HG03575 (cell line): ENCODE data around the gene ATM.
A peak's percentile ranks its signal among the peaks of the same experiment; 100 is the strongest.
"Not testable (repeated sequence)": the region's sequence is repeated elsewhere in the genome, so short reads cannot be mapped to it uniquely, and the experiment has no call there.

Experiments used
- ATAC-seq: cut with Tn5 transposase; IDR thresholded peaks from one replicate; pipeline ENCODE4 v1.9.1; 2021; ENCODE audit not compliant: unreplicated experiment, insufficient number of reproducible peaks, low FRiP score; ENCODE audit errors: extremely low read depth

Gene ATM

DNA sequence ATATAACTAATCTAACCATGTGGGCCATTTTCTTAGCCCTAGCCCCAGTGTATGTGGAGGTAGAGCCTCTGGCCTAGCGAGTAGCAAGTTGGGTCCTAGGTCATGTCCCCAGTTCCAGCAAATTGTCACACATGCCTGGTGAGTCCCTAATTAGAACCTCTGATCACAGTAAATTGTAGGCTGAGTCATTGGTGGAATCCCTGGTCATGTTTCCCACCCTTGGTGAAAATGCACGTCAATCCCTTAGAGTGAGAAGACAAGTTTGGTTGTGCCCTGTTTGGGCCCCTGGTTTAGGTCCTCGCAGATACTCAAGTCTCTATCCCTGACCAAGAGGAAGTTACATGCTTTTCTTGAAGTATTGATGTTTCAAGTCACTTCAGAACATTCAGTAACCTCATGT, 46.7 kb downstream of the ATM start:
- ATAC-seq: no peak

DNA sequence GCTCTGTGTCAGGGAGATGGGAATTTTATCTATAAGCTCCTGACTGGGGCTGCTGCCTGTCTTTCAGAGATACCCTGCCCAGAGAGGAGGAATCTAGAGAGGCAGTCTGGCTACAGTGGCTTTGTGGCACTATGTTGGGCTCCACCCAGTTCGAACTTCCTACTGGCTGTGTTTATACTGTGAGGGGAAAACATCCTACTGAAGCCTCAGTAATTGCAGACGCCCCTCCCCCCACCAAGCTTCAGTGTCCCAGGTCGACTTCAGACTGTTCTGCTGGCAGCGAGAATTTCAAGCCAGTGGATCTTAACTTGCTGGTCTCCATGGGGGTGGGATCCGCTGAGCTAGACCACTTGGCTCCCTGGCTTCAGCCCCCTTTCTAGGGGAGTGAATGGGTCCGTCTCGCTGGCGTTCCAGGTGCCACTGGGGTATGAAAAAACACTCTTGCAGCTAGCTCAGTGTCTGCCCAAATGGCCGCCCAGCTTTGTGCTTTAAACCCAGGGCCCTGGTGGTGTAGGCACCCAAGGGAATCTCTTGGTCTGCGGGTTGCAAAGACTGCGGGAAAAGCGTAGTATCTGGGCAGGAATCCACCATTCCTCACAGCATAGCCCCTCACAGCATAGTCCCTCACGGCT, 54.2 kb downstream of the ATM start:
- ATAC-seq: not testable (repeated sequence)

DNA sequence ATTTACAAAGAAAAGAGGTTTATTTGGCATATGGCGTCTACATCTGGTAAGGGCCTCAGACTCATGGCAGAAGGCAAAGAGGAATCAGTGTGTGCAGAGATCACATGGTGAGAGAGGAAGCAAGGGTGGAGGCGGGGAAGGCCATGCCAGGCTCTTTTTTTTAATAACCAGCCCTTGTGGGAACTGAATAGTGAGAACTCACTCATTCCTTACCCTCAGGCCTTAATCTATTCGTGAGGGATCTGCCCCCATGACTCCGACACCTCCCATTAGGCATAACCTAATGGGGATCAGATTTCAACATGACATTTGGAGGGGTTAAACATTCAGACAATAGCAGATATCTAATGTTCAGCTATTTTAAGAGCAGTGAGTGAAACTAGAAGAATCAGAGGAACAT, 55.7 kb downstream of the ATM start:
- ATAC-seq: no peak

DNA sequence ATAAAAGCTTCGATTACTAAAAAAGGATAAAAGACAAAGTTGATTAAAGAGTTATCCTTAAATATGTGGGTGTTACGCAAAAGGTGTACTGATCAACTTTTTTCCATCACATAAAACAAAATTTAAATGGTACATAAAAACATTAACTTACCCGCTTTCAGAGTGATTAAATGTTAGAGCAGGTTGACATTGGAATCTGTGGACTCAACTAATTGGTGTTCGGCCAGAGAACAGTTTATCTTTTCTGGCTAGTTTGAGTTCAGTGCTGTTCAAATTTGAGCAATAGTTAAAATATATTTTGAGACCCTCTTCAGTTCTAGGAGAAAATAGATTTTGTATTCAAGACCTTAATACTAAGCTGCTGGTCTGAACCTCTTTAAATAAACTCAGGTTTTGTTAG, 56.1 kb downstream of the ATM start:
- no peak for ATAC-seq

DNA sequence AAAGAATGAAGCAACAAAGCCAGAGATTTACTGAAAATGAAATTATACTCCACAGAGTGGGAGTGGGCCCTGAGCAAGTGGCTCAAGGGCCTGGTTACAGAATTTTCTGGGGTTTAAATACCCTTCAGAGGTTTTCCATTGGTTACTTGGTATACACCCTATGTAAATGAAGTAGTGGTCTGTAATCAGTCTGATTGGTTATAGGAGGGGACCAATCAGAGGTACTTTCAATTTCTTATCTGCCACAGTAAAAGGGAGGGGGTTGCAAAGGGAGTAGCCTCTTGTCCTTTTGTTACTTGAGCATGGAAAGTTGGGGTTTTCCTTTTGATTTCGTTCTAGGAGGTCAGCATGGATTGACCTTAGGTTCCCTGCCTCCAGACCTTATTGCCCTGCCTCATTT, 63.5 kb downstream of the ATM start:
- no peak for ATAC-seq

DNA sequence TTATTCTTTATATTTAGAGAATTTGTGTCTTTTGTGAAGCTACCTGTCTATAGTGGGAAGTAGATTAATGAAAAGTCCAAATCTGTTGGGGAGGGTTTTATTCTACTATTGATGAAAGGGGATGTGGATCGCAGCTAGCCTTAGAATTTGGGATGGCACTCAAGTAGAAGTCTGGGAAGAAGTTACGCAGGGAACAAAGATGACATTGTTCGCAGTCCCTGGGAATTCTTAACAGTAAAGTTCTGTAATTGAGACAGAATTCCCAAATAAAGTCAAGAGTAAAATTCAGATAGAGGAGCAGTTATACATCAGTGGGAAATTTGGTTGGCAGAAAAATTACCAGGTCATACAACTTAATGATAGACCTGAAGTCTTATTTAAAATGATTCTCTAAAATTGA, 64.1 kb downstream of the ATM start:
- no peak for ATAC-seq

DNA sequence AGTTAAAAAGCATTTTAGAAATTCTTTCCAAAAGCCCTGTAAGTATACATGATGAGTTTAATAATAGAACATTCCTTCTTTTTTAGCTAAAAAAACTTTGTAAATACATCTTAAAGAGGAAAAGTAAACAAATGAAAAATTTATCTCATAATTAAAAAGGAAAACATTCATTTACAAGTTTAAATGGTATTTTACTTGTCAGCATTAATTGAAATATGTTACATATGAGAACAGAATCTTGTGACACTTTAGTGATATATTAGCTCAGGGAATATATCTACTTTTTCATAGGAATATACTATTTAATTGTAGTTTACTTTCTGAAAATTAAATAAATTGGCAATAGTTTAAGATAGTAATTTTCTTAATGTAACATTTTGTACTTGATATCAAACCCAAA, 66.2 kb downstream of the ATM start:
- not testable (repeated sequence) for ATAC-seq

DNA sequence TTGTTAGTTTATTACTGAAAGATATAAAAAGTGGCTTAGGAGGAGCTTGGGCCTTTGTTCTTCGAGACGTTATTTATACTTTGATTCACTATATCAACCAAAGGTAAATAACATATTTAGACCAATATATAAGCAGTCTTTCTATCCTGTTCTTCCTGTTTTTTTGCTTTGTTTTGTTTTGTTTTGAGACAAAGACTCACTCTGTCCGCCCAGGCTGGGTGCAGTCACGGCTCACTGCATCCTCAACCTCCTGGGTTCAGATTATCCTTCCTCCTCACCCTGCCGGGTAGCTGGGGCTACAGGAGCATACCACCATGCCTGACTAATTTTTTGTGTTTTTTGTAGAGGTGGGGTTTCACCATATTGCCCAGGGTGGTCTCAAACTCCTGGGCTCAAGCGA, 66.8 kb downstream of the ATM start:
- no peak for ATAC-seq

DNA sequence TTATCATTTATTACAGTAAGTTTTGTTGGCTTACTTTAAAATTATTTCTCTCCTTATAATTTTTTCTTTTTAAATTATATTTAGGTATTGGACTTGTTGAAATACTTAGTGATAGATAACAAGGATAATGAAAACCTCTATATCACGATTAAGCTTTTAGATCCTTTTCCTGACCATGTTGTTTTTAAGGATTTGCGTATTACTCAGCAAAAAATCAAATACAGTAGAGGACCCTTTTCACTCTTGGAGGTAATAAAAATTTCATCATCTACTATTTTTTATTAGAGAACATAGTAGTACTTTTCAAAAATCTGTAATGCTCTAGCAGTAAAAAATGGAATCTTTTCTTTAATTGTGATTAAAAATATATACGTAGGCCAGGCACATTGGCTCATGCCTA, 70.4 kb downstream of the ATM start:
- ATAC-seq: no peak

DNA sequence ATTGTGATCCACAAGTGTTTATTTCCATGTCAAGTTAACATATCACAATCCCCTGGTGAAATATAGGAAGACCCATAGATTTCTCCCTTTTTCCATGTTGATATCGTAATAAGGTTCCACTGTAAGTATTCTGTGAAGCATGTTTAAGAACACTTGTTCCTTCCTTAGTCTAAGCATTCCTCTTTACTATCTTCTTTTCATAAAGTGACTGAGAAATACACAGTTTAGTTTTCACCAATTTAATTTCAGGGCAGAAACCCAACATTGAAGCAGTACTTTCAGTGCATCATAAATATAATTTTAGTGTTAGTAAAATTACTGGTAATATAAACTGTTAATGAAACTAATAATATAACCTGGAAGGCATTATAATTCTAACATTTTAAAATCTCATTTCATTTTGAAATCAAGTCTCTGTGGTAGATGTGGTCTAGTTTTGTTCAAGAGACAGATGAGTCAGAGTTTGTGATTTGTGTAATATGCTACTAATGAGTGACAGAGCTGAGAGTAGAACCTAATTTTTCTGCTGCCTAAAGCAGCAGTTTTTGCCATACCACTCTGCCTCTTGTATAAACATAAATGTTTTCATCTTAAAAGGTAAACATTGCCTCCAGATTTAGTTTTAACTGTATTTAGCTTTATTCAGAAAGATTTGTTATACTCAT, 79.4 kb downstream of the ATM start:
- peak; percentile 54 for ATAC-seq

DNA sequence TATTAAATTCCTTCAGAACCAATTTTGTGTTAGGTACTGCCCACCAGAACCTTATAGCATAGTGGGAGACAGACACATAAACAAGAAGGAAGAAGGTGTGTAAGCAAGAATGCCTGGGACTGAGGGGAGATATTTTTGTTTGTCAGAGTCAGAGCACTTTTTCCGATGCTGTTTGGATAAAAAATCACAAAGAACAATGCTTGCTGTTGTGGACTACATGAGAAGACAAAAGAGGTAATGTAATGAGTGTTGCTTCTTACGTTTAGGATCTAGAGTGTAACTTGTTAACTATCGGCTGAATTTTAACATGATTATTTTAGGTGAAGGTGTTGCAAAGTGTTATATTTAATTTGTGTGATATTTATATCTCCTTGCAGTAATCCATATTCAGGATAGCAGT, 84.9 kb downstream of the ATM start:
- no peak for ATAC-seq

DNA sequence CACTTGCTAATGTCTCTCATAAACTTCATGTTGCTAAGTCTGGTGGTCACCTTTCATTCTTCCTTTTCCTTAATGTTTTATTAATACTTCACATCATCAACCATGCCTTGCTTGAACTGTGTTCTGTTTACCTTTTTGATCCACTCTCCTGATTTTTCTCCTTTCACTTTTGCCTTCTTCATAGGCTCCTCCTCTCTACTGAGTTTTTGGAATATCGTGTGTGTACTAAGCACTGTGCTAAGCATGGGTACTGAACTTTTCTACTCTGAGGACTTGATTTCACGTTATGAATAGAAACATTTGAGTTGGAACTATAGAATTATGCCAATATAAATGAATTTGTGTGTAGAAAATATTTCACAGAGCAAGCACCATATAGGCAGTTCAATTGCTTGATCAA, 90.6 kb downstream of the ATM start:
- ATAC-seq: no peak

DNA sequence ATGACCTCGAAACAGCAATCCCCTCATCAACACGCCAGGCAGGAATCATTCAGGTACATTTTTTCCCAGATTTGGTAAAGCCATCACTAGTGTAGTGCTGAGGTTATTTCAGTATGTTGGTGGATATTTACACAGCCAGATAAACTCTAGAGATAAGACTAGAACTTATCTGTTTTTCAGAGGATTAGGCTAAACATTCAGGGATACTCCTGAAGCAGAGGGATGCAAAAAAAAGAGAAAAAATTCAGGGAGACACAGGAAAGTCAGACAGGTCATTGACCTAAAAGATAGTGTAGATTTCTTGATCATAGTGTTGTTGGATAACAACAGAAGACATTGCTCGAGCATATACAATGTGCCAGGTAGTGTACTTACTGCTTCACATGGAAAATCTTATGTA, 93.2 kb downstream of the ATM start:
- ATAC-seq: no peak

DNA sequence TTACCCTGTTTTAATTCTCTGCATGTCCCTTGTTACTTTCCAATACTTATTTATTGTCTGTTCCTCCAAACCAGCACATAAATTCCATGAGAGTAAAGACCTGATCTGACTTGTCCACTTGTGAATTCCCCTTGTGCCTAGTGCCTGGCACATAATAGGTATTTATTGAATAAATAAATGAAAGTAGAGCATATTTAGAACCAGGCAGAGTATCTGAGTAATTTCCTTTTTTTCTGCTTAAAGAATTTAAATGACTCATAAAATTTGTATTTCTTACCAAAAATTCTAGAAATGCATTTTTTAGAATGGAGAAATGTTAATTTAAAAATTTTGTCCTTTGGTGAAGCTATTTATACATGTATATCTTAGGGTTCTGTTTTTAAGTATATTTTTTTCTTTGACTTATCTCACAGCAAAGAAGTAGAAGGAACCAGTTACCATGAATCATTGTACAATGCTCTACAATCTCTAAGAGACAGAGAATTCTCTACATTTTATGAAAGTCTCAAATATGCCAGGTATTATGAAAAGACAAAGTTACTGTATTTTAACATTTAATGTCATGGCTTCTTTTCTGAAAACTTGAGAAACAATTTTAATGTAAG, 96.8 kb downstream of the ATM start:
- no peak for ATAC-seq

DNA sequence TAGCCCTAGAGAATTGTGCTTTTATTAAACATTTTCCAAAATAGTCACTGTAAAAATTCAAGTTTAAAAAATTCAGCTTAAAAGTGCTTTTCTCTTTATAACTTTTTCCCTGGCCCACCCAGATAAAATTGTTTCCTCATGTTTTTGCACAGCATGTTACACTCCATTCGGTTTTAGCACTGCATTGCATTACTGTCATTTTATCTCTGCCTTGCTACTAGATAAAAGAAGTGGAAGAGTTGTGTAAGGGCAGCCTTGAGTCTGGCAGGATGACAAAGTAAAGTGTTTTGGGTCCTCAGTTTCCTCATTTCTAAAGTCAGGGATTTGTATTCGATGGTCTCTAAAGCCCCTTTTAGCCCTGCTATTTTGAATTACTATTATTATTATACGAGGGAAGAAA, 99.8 kb downstream of the ATM start:
- ATAC-seq: no peak

DNA sequence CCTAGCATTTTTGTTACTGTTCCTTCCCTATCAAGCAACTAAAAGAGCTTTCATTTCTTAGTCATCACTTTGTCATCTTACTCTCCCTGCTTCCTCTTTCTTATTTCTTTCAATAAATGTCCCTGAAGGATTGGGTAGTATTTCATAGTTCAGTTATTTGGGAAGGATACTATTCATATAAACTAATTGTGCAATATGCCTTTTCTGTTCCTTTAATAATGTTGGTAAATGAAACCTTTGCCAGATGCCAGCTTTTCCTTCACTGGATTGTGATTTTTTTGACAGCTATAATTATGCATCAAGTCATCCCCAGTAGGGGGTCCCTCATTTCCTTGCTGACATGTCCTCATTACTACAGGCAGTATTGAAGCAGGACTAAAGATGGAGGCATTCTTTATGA, 101.7 kb downstream of the ATM start:
- ATAC-seq: no peak

DNA sequence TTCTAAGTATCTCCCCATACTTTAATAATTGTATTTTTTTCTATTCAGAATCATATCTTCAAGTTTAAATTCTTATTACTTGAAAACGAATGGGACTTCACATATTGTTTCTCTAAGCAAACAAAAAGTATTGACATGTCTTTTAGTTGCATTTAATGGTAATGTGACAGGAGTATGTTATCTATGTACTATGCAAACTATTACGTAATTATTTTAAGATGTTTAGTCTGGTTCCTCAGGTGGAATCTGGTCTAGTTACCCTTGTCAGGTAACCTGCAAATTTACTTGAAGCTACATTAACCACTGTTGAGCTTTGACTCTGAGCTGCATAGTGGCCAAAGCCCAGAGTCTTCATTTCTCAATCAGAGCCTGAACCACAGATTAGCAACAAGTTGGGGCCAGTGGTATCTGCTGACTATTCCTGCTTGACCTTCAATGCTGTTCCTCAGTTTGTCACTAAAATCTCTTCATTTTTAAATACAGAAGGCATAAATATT, 110.6 kb downstream of the ATM start:
- no peak for ATAC-seq

DNA sequence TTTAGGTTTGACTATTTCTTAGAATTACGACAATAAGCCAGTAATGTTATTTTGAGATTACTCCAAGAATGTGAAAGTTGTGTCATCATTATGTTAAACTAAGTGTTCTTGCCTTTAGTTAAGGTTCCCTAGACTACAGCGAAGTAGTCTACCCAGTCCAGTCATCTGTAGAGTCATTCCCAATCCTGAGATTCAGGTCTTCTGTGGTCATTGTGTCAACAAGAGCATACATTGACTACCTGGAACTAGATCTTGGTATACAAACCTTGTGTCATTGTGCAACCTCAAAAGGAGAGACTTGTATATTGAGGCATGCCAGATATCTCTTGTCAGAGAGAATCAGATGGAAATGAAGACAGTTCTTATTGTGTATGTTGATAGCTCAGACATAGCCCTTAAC, 115.9 kb downstream of the ATM start:
- ATAC-seq: no peak

DNA sequence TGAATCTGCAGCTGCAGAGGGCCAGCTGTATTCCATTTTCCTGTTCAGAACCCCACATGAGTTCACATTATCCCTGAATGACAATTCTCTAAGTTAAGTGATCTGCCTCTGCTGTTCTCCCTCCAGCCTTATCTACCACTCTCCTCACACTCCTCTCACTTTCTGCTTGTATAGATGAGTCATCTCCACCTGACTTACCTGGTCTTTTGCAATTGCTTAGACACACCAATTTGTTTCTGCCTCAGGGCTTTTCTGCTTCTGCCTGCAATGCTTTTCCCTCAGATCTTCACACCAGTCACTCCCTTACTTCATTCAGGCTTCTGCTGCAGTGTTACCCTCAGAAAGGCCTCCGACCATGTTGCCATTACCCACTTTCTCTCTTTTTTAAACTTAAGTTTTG, 118.1 kb downstream of the ATM start:
- no peak for ATAC-seq

DNA sequence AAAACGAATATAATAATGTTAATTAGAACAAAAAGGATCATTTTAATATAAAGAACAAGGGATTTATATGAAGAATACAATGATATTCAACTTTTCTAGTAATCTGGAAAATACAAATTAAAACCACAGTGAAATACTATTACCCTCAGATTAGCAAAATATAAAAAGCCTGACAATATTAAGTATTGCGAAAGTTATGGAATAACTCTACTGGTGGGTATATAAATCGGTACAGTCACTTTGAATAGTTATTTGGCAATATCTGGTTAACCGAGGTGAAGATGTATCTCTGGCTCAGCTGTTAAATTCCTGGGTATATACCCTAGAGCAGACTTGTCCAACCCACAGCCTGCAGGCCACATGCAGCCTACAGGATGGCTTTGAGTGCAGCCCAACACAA, 118.8 kb downstream of the ATM start:
- no peak for ATAC-seq

DNA sequence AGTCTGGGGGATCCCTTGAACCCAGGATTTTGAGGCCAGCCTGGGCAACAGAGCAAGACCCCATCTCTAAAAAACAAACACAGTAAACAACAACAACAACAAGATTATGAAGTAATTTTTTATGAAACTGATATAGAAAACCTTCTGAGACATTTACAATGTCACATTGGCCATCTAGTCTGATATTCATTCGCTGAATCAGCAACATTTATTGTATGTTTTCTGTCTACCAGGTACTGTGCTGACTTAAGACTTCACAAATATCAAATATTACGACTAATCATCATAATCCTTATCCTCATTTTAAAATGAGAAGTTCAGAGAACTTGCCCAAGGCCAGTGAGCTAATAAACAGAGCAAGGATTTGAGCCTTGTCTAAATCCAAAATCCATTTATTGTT, 120.8 kb downstream of the ATM start:
- ATAC-seq: no peak
